BLaER1 (cell line): ENCODE results near the gene ZDHHC22.
A peak's percentile ranks its signal among the peaks of the same experiment; 100 is the strongest.

Experiments
- H3K27ac ChIP-seq: shearing (Covaris generic); formaldehyde crosslinking; 2 replicates; pipeline ENCODE4 v1.8.1; 2022
- H3K27me3 ChIP-seq: shearing (Covaris generic); formaldehyde crosslinking; 2 replicates; pipeline ENCODE4 v1.8.1; 2022
- H3K36me3 ChIP-seq: shearing (Covaris generic); formaldehyde crosslinking; 2 replicates; pipeline ENCODE4 v1.8.1; 2022
- H3K4me1 ChIP-seq: shearing (Covaris generic); formaldehyde crosslinking; 2 replicates; pipeline ENCODE4 v1.8.1; 2022
- H3K4me2 ChIP-seq: shearing (Covaris generic); formaldehyde crosslinking; 2 replicates; pipeline ENCODE4 v1.8.1; 2022
- H3K4me3 ChIP-seq: shearing (Covaris generic); formaldehyde crosslinking; 2 replicates; pipeline ENCODE4 v1.8.1; 2022
- H3K9ac ChIP-seq: shearing (Covaris generic); formaldehyde crosslinking; 2 replicates; pipeline ENCODE4 v1.8.1; 2022
- H3K9me3 ChIP-seq: shearing (Covaris generic); formaldehyde crosslinking; 2 replicates; pipeline ENCODE4 v1.8.1; 2022
- H4K20me1 ChIP-seq: shearing (Covaris generic); formaldehyde crosslinking; 2 replicates; pipeline ENCODE4 v1.8.1; 2022
- Cebpa-rat ChIP-seq: shearing (Covaris generic); IDR thresholded peaks from 2 replicates; pipeline ENCODE4 v1.8.1; 2022

Gene ZDHHC22

DNA sequence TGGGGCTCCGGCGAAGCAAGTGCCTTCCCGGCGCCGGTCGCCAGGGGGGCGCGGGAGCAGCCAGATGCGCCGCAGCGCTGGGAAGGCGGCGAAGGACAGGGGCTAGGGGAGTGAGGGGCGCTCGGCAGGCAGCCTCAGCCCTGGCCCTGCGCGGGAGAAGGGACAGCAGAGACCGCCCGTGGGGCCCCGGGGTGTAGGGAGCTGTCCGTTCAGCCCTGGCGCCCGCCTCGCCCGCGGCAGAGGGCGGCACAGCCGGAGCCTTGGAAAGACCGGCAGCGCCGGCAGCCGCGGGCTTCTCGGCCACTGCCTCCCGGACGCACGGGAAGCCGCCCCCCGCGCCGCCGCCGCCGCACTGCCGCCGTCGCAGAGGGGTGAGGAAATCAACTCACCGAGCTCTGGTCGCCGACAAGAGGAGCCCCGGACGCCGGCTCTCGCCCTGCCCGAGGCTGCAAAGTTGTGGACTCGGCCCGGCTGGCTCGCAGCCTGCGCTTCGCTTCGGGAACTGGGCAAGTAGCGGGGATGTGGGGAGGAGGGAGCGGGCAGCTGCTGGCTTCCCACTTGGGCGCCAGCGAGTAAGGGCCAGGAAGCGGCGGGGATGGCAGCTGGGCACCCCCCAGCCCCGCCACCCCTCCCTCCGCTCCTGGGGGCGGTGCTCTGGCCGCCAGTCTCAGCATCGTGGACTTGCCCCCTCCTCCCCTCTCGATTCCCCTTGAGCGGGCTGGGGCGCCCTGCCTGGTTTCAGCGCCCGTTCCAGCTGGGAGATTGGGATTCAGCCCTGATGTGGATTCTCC is at the start of gene ZDHHC22:
Gene ZDHHC22 (minus strand): TSS at position 578 of the 791 bp plus-strand sequence. CDS start 2,053 bp downstream, outside the sequence.
- H3K9me3 ChIP-seq, result no peaks in the 10 kb centered on the region

GRCh38 chr14:77190977-77191376 is 49.4 kb upstream of the ZDHHC22 start:
- H3K4me1 ChIP-seq, result peaks cover 56% of the 10 kb centered on the region
- no peak for TF ChIP-seq Cebpa-rat
- H3K4me2 ChIP-seq, result no peak overlapping the region

More for the DNA sequence above, at the start of gene ZDHHC22:
- Histone ChIP-seq H3K27ac (no peak within 1 kb of the TSS), H3K36me3 (no peaks in the 10 kb centered on the region), H3K27me3 (peaks cover 97% of the 10 kb centered on the region), H4K20me1 (peaks cover 57% of the 10 kb centered on the region), H3K4me1 (peaks cover 28% of the 10 kb centered on the region), H3K4me2 (peak within 1 kb of the TSS; percentile 99), H3K9ac (no peak within 1 kb of the TSS), H3K4me3 (peak within 1 kb of the TSS; percentile 69)
- no peak for TF ChIP-seq Cebpa-rat

DNA sequence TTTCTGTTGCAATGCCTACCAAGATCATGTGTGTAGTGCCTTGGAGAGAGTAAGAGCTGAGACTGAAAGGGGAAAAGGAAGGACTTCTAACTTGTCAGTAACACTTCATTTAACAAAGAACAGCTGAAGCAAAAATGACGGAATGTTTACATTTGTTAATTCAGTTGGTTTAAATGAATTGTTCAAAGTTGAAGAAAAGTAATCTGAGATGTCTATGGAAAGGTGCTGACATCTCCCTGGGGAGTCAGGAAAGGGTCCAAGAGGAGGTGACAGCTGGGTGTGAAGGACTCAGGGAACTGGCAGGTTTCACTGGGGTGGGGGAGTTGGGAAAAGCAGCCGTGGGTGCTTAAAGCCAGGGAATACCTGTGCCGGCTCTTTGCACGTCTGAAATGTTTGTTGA is 47.9 kb upstream of the ZDHHC22 start:
- Histone ChIP-seq H3K9me3 (no peaks in the 10 kb centered on the region), H3K4me3 (no peak overlapping the region), H3K9ac (peak overlapping the region; percentile 13; the same call in 1 of the 2 replicates), H3K4me2 (peak overlapping the region; percentile 96), H4K20me1 (no peaks in the 10 kb centered on the region), H3K4me1 (peaks cover 71% of the 10 kb centered on the region), H3K27ac (0 out of 2 replicates have a peak overlapping the region, but pooled peaks have one; percentile 19), H3K27me3 (no peaks in the 10 kb centered on the region), H3K36me3 (peaks cover 8% of the 10 kb centered on the region; the same call in 1 of the 2 replicates)
- TF ChIP-seq Cebpa-rat, result no peak

More at GRCh38 chr14:77190977-77191376, 49.4 kb upstream of the ZDHHC22 start:
- H3K9me3 ChIP-seq, result no peaks in the 10 kb centered on the region
- no peak overlapping the region for H3K27ac ChIP-seq
- no peaks in the 10 kb centered on the region for H3K27me3 ChIP-seq
- no peak overlapping the region for H3K9ac ChIP-seq
- peaks cover 2% of the 10 kb centered on the region; the same call in 1 of the 2 replicates for H3K36me3 ChIP-seq
- H4K20me1 ChIP-seq, result peaks cover 8% of the 10 kb centered on the region; the same call in 1 of the 2 replicates
- H3K4me3 ChIP-seq, result no peak overlapping the region

DNA sequence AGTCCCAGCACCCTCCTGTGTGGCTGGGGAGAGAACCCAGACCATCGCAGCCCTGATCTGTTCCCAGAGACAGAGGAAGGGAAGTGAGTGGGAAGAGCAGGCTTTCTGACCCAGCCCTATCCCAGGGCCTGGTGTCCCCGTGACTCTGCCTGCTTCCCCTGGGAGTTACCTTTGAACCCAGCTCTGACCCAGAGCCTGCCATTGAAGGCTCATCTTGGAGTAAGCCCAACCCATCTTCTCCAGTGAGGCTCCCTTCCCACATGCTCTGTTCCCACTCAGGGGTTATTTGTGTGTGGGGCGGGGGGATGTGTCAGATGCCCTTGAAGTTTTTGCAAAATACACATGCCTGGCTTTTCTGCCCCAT is 46.0 kb upstream of the ZDHHC22 start:
- Histone ChIP-seq H3K9me3 (no peaks in the 10 kb centered on the region), H3K9ac (peak overlapping the region; percentile 15; the same call in 1 of the 2 replicates), H4K20me1 (no peaks in the 10 kb centered on the region), H3K4me3 (no peak overlapping the region), H3K36me3 (peaks cover 8% of the 10 kb centered on the region; the same call in 1 of the 2 replicates), H3K27me3 (no peaks in the 10 kb centered on the region), H3K4me1 (peaks cover 88% of the 10 kb centered on the region), H3K27ac (peak overlapping the region; percentile 55), H3K4me2 (peak overlapping the region; percentile 96)
- no peak for TF ChIP-seq Cebpa-rat

DNA sequence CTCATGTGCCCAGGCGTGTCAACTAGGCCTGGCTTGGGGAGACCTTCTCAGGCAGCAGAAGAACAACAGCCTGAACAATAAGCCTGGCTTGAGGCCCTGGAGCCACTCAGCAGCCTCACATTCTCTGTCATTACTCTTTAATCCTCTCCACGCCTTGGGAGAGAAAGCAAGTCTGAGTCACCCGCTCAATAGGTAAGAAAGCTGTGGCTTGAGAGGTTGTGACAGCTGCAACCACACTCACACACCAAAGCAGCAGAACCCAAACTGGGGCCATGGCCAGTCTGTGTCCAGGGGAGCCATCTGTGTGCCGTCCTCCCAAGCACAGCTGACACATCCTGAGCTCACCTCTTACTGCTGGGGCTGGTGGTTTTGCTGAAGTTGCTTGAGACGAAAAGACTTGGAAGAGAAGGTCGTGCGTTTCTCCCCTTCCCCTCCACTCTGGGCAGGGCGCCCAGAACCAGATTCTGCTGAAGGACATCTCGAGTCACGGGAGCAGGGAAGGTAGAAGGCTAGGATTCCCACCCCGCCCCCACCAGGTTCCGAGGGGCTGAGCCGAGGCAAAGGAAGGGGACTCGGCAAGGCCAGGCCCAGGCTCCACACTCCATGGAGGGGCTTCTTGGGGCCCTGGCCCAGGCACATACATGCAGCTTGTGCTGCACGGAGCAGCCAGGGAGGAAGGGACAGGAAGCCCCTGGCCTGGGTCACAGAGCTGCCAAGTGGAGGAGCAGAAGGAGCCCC is 45.5 kb upstream of the ZDHHC22 start:
- peaks cover 8% of the 10 kb centered on the region; the same call in 1 of the 2 replicates for H3K36me3 ChIP-seq
- H3K9me3 ChIP-seq, result no peaks in the 10 kb centered on the region
- H3K9ac ChIP-seq, result peak overlapping the region; percentile 15; the same call in 1 of the 2 replicates
- peak overlapping the region; percentile 96 for H3K4me2 ChIP-seq
- peak overlapping the region; percentile 55 for H3K27ac ChIP-seq
- TF ChIP-seq Cebpa-rat, result no peak
- H4K20me1 ChIP-seq, result no peaks in the 10 kb centered on the region
- peaks cover 88% of the 10 kb centered on the region for H3K4me1 ChIP-seq
- no peaks in the 10 kb centered on the region for H3K27me3 ChIP-seq
- H3K4me3 ChIP-seq, result no peak overlapping the region

- no peak overlapping the region for H3K4me3 ChIP-seq
- H3K27ac ChIP-seq, result peak overlapping the region; percentile 23
- no peaks in the 10 kb centered on the region for H4K20me1 ChIP-seq
- peaks cover 8% of the 10 kb centered on the region; the same call in 1 of the 2 replicates for H3K36me3 ChIP-seq
- no peaks in the 10 kb centered on the region for H3K9me3 ChIP-seq
- peaks cover 88% of the 10 kb centered on the region for H3K4me1 ChIP-seq
- no peaks in the 10 kb centered on the region for H3K27me3 ChIP-seq
- H3K9ac ChIP-seq, result no peak overlapping the region
- peak overlapping the region; percentile 96 for H3K4me2 ChIP-seq
- TF ChIP-seq Cebpa-rat, result no peak
Measured at GRCh38 chr14:77185093-77185465, 43.5 kb upstream of the ZDHHC22 start.

GRCh38 chr14:77184396-77185092 is 43.0 kb upstream of the ZDHHC22 start:
- H3K9ac ChIP-seq, result peak overlapping the region; percentile 26; the same call in 1 of the 2 replicates
- peak overlapping the region; percentile 83 for H3K4me3 ChIP-seq

GRCh38 chr14:77183896-77184295 is 42.3 kb upstream of the ZDHHC22 start:
- Histone ChIP-seq H3K36me3 (peaks cover 8% of the 10 kb centered on the region; the same call in 1 of the 2 replicates), H3K4me2 (peak overlapping the region; percentile 96), H3K27me3 (no peaks in the 10 kb centered on the region), H4K20me1 (no peaks in the 10 kb centered on the region), H3K9ac (peak overlapping the region; percentile 77; the same call in 1 of the 2 replicates), H3K9me3 (no peaks in the 10 kb centered on the region), H3K4me3 (peak overlapping the region; percentile 83; the same call in 1 of the 2 replicates), H3K27ac (peak overlapping the region; percentile 23), H3K4me1 (peaks cover 76% of the 10 kb centered on the region)
- no peak for TF ChIP-seq Cebpa-rat

More at GRCh38 chr14:77184396-77185092, 43.0 kb upstream of the ZDHHC22 start:
- no peaks in the 10 kb centered on the region for H3K9me3 ChIP-seq
- H3K4me2 ChIP-seq, result peak overlapping the region; percentile 96
- no peak for TF ChIP-seq Cebpa-rat
- no peaks in the 10 kb centered on the region for H4K20me1 ChIP-seq
- peaks cover 82% of the 10 kb centered on the region for H3K4me1 ChIP-seq
- H3K36me3 ChIP-seq, result peaks cover 8% of the 10 kb centered on the region; the same call in 1 of the 2 replicates
- H3K27ac ChIP-seq, result peak overlapping the region; percentile 23
- no peaks in the 10 kb centered on the region for H3K27me3 ChIP-seq
